Uterus (tissue), 4 donors: ENCODE measurements around the gene SLC17A8. TPM values are rescaled to one million over a fixed set of nuclear protein-coding genes. Genes with fewer than 3 reads are reported as not detected.
"Not testable (repeated sequence)": the region's sequence is repeated elsewhere in the genome, so short reads cannot be mapped to it uniquely, and the experiment has no call there.

Source experiments
- DNase-seq, 2 donors: peaks; one replicate each; pipeline ENCODE4 v3.0.0-alpha.2; 2019 to 2020
- H3K27ac ChIP-seq, 2 donors: fragments of 200-600 bp; sonication (generic); 1 replicate in 1 of 2; 2 replicates in 1 of 2; pipeline ENCODE4 v1.5.1; 2016 to 2018
- H3K27me3 ChIP-seq, 2 donors: fragments of 200-600 bp; sonication (generic); one replicate each; pipeline ENCODE4 v1.5.1; 2018 to 2019; ENCODE audit warnings: control low read depth in 1 of 2
- H3K36me3 ChIP-seq, 2 donors: fragments of 200-600 bp; sonication (generic); one replicate each; pipeline ENCODE4 v1.5.1; 2019; ENCODE audit warnings: control low read depth in 1 of 2
- H3K4me1 ChIP-seq, 2 donors: fragments of 200-600 bp; sonication (generic); one replicate each; pipeline ENCODE4 v1.5.1; 2018 to 2019; ENCODE audit warnings: control low read depth in 1 of 2
- H3K4me3 ChIP-seq, 2 donors: fragments of 200-600 bp; sonication (generic); 1 replicate in 1 of 2; 2 replicates in 1 of 2; pipeline ENCODE4 v1.5.1; 2018 to 2019; ENCODE audit warnings: mild to moderate bottlenecking in 1 of 2
- H3K9me3 ChIP-seq, 2 donors: fragments of 200-600 bp; sonication (generic); one replicate each; pipeline ENCODE4 v1.5.1; 2019; ENCODE audit warnings: control low read depth in 1 of 2
- POLR2A ChIP-seq, 2 donors: fragments of 450-650 bp; IDR thresholded peaks; one replicate each; pipeline ENCODE4 v1.6.1; 2016; ENCODE audit warnings: antibody characterized with exemption in 2 of 2, mild to moderate bottlenecking in 1 of 2, moderate library complexity in 1 of 2
- intact Hi-C: fragments of 100-400 bp; cut with DNase I; formaldehyde crosslinking; loops from one replicate; pipeline ENCODE4 v1.15.1; 2023; ENCODE audit warnings: low total_unique reads
- total RNA-seq, 4 donors: library from RNA; depleted of rRNA in 3 of 4; stranded (reverse); fragments of >200 nt in 3 of 4; gene quantifications; one replicate each; pipeline versions ENCODE4 v1.1.0 to v1.2.4, GENCODE V29; 2014 to 2023
- TF ChIP-seq, protein P1 (sequence below), 4 experiments: fragments of 200-600 bp in 2 of 4; fragments of 450-650 bp in 2 of 4; sonication (generic) in 2 of 4; IDR thresholded peaks; one replicate each; pipeline ENCODE4 v1.5.1; 2016 to 2019; ENCODE audit warnings: antibody characterized with exemption in 4 of 4, mild to moderate bottlenecking in 2 of 4, moderate library complexity in 1 of 4
- donor health status: DM: yes; HTN: yes; CAD: no.

The SLC17A8 gene
- total RNA-seq = 1 to 10 TPM in 1 of 4 donors, not detected in 3; 1.1 TPM

DNA sequence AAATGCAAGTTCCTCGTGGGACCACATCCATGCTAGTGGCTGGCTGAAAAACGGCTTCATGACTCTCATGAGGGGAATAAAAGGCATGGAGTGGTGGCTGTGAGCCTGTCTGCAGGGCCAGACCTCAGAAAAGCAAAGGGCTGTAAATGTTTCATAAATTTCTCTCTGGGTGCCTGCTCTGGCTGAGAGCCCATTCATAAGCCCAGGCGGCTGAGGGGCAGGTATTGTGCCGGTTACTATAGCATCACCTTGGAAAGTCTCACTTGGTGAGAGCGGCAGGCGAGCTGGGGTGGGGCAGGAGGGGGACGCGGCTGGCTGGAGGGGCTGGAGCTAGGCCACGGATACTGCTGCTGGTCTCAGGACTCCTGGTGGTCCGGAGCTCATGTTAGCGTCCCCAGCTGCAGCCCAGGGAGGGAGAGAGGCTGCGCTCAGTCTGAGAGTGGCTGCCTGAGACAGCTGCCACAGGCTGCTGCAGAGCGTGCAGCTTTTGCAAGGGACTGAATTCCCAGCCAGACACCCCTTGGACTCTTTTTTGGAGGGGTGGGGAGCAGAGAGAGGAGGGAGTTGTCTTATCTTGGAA, at the start of gene SLC17A8:
SLC17A8 (plus strand) TSS at position 431 of the 580 bp plus-strand sequence. CDS start 318 bp downstream, outside the sequence.
- Histone ChIP-seq H3K4me1 (no peaks in the 10 kb centered on the region), H3K36me3 (peaks cover 0 to 2% of the 10 kb centered on the region in 2 donors), H3K27ac (no peak within 1 kb of the TSS), H3K9me3 (no peaks in the 10 kb centered on the region), H3K4me3 (no peak within 1 kb of the TSS), H3K27me3 (no peaks in the 10 kb centered on the region)
- DNase-seq = no peak
- intact Hi-C loops = no loop called here
- TF ChIP-seq POLR2A (IDR thresholded peaks at IDR 0.05) = no peak
- TF ChIP-seq, protein P1, sequence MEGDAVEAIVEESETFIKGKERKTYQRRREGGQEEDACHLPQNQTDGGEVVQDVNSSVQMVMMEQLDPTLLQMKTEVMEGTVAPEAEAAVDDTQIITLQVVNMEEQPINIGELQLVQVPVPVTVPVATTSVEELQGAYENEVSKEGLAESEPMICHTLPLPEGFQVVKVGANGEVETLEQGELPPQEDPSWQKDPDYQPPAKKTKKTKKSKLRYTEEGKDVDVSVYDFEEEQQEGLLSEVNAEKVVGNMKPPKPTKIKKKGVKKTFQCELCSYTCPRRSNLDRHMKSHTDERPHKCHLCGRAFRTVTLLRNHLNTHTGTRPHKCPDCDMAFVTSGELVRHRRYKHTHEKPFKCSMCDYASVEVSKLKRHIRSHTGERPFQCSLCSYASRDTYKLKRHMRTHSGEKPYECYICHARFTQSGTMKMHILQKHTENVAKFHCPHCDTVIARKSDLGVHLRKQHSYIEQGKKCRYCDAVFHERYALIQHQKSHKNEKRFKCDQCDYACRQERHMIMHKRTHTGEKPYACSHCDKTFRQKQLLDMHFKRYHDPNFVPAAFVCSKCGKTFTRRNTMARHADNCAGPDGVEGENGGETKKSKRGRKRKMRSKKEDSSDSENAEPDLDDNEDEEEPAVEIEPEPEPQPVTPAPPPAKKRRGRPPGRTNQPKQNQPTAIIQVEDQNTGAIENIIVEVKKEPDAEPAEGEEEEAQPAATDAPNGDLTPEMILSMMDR (IDR thresholded peaks at IDR 0.05) = no peak

DNA sequence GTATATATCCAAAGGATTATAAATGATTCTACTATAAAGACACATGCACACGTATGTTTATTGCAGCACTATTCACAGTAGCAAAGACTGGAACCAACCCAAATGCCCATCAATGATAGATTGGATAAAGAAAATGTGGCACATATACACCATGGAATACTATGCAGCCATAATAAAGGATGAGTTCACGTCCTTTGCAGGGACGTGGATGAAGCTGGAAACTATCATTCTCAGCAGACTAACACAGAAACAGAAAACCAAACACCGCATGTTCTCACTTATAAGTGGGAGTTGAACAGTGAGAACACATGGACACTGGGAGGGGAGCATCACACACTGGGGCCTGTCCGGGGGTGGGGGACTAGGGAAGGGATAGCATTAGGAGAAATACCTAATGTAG, 48.7 kb upstream of the SLC17A8 start:
- H3K4me3 ChIP-seq, intact Hi-C loops, H3K27ac ChIP-seq, H3K4me1 ChIP-seq, H3K9me3 ChIP-seq, H3K27me3 ChIP-seq, H3K36me3 ChIP-seq, DNase-seq: not testable (repeated sequence)

GRCh38 chr12:100311317-100311716, 45.6 kb upstream of the SLC17A8 start:
- TF ChIP-seq, protein P1 (IDR thresholded peaks at IDR 0.05) = no peak
- TF ChIP-seq POLR2A (IDR thresholded peaks at IDR 0.05) = no peak
- Histone ChIP-seq H3K27me3 (no peaks in the 10 kb centered on the region), H3K4me3 (no peak overlapping the region), H3K4me1 (no peaks in the 10 kb centered on the region), H3K27ac (no peak overlapping the region), H3K9me3 (no peaks in the 10 kb centered on the region), H3K36me3 (no peaks in the 10 kb centered on the region)
- intact Hi-C loops = no loop called here
- DNase-seq = no peak

DNA sequence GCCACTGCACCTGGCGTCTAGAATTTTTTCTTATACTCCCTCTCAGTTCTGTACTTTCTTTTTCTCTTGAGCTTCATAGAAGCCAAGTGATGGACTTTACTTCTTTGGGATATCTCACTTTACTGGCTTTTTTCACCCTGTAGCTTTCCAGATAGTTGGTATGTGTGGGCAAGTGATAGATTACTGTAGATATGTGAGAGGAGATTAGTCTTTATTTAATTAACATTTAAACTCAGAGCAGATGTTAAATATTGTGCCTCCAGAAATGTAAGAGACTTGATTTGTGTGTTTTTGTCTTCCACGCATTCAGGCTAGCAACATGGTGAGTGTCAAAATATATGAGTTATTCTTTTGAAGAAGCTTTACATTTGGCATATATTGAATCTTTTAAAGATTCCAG, 39.5 kb upstream of the SLC17A8 start:
- H3K27ac ChIP-seq = no peak overlapping the region
- H3K4me3 ChIP-seq = no peak overlapping the region
- H3K4me1 ChIP-seq = no peaks in the 10 kb centered on the region
- DNase-seq = no peak
- H3K27me3 ChIP-seq = no peaks in the 10 kb centered on the region
- no peaks in the 10 kb centered on the region for H3K36me3 ChIP-seq
- intact Hi-C loops = no loop called here
- TF ChIP-seq, protein P1 (IDR thresholded peaks at IDR 0.05) = no peak
- no peak for TF ChIP-seq POLR2A (IDR thresholded peaks at IDR 0.05)
- H3K9me3 ChIP-seq = no peaks in the 10 kb centered on the region

DNA sequence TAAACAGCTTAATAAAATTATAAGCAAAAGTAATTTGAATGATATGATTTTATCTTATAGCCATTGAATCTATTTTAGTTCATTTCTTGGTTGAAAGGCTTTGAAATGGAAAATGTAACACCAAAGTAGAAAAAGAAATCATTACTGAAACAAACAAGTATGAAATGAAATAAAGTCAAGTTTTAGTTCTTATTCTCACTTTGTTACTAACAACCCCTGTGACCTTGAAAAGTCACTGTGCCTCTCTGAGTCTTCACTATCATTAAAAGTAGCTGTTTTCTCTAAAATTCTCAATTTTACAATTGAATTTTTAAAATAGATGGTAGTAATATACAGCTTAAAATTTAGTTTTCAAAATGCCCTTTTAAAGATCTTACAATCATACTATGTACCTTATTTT, 32.4 kb upstream of the SLC17A8 start:
- no peaks in the 10 kb centered on the region for H3K9me3 ChIP-seq
- TF ChIP-seq, protein P1 (IDR thresholded peaks at IDR 0.05) = no peak
- TF ChIP-seq POLR2A (IDR thresholded peaks at IDR 0.05) = no peak
- intact Hi-C loops = no loop called here
- DNase-seq = no peak
- no peaks in the 10 kb centered on the region for H3K27me3 ChIP-seq
- no peak overlapping the region for H3K27ac ChIP-seq
- H3K36me3 ChIP-seq = no peaks in the 10 kb centered on the region
- no peak overlapping the region for H3K4me3 ChIP-seq
- no peaks in the 10 kb centered on the region for H3K4me1 ChIP-seq

DNA sequence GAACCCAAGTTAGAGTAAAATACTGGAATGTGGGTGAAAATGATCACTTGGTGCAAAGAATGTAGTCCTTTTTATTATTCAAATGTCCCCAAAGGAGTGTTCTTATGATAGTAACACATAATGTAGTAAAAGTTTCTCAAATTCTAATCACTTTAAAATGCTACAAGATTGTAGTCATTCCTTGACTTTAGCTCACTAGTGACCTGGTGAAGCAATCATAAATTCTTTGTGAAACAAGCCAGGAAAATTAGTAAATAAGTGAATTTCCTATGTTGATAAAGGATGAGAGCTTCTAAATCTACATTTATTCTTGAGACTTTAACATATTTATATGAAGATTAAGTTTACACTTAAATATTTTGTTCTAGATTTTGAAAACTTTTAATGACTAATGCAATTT, 30.7 kb upstream of the SLC17A8 start:
- Histone ChIP-seq H3K4me1 (no peaks in the 10 kb centered on the region), H3K27ac (no peak overlapping the region), H3K36me3 (no peaks in the 10 kb centered on the region), H3K27me3 (no peaks in the 10 kb centered on the region), H3K4me3 (no peak overlapping the region), H3K9me3 (no peaks in the 10 kb centered on the region)
- TF ChIP-seq POLR2A (IDR thresholded peaks at IDR 0.05) = no peak
- TF ChIP-seq, protein P1 (IDR thresholded peaks at IDR 0.05) = no peak
- intact Hi-C loops = no loop called here
- DNase-seq = no peak
